NB4 (cell line): ENCODE measurements around the gene ATRX.

Experiments used
- CTCF ChIP-seq: IDR thresholded peaks from one replicate; pipeline ENCODE4 v1.5.1; 2012; ENCODE audit warnings: low read depth, low read length
- MAX ChIP-seq: IDR thresholded peaks from 2 replicates; pipeline ENCODE4 v1.6.1; 2011; ENCODE audit warnings: low read depth, low read length
- MYC ChIP-seq: IDR thresholded peaks from 2 replicates; pipeline ENCODE4 v1.6.1; 2011; ENCODE audit warnings: low read depth, low read length
- POLR2A ChIP-seq: IDR thresholded peaks from 2 replicates; pipeline ENCODE4 v1.6.1; 2011; ENCODE audit warnings: mild to moderate bottlenecking; ENCODE audit not compliant: insufficient read length; ENCODE audit errors: extremely low read depth

GRCh38 chrX:77743720-77744119 is 42.3 kb downstream of the ATRX start:
- no peak for TF ChIP-seq CTCF
- no peak for TF ChIP-seq POLR2A
- TF ChIP-seq MAX: no peak
- no peak for TF ChIP-seq MYC
